Measurements from ENCODE around the gene CST7.

CST7 gene

DNA sequence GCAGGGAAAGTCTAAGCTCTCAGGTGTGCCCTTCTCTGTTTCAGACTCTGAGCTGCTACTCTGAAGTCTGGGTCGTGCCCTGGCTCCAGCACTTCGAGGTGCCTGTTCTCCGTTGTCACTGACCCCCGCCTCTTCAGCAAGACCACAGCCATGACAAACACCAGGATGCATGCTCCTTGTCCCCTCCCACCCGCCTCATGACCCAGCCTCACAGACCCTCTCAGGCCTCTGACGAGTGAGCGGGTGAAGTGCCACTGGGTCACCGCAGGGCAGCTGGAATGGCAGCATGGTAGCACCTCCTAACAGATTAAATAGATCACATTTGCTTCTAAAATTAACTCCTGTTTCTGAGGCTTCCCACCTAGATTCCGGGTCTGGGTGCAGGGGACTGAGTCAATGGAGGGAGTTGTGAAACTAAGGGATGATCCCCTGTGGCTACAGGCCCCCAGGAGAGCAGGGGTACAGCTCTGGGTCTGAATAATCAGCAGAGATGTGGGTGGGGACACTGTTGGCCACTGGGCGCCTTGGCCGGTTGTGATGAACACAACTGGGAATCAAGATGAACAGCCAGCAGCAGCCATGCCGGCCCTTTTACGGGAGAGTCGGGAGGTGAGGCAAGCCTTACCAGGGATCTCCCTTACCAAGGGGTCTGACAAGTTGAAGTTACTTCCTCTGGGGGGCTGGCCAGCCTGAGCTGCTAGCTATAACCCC is 10.7 kb downstream of the CST7 start:
- H3K79me2 ChIP-seq (ENCODE audit: insufficient read depth, low read length) = no peaks in the 10 kb centered on the region
- H3K4me2 ChIP-seq (ENCODE audit: low read depth, low read length, poor library complexity, severe bottlenecking) = no peak overlapping the region

DNA sequence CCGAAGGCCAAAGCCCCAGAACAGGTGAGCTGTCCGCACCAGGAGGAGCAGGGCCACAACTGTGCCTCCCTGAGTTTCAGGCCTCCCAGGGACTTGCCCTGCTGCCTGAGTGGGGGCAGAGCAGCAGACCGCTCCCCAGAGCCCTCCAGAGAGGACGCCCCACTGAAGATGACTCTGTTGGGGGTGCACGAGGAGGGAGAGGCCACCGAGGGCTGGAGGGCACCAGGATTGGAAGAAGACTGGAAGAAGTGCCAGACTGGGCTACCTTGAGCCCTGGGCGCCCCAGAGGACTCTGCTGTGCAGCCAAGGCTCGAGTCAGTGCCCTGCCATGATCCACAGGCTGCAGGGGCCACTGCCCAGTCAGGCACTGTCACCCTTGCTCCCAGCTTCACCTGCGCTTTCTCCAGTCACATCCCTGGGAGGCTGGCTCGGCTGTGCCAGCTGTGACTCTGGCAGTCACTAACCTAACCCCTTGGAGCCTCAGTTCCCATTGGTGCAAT is 11.3 kb downstream of the CST7 start:
- Histone ChIP-seq H3K9me3 (ENCODE audit: insufficient read depth, low read length) (no peaks in the 10 kb centered on the region), H3K79me2 (ENCODE audit: insufficient read depth, low read length) (no peaks in the 10 kb centered on the region), H3K4me3 (ENCODE audit: insufficient read depth, low read length, poor library complexity, severe bottlenecking) (no peak overlapping the region), H3K36me3 (ENCODE audit: low read length) (no peaks in the 10 kb centered on the region), H3K27me3 (ENCODE audit: low read length) (no peaks in the 10 kb centered on the region), H2AFZ (ENCODE audit: low read depth, low read length, severe bottlenecking) (no peak overlapping the region), H3K4me2 (ENCODE audit: low read depth, low read length, poor library complexity, severe bottlenecking) (no peak overlapping the region), H3F3A (ENCODE audit: insufficient read depth) (no peaks in the 10 kb centered on the region), H3K9ac (ENCODE audit: low read length) (no peak overlapping the region), H3K9me2 (replicated peaks; ENCODE audit: insufficient read depth, low read length) (no peaks in the 10 kb centered on the region), H3K27ac (ENCODE audit: low read depth, low read length) (no peak overlapping the region), H4K20me1 (ENCODE audit: low read depth, low read length) (no peaks in the 10 kb centered on the region)
- no peak for TF ChIP-seq EZH2phosphoT487 (conservative IDR thresholded peaks at IDR 0.05; ENCODE audit: low read length)
- TF ChIP-seq, protein P1, sequence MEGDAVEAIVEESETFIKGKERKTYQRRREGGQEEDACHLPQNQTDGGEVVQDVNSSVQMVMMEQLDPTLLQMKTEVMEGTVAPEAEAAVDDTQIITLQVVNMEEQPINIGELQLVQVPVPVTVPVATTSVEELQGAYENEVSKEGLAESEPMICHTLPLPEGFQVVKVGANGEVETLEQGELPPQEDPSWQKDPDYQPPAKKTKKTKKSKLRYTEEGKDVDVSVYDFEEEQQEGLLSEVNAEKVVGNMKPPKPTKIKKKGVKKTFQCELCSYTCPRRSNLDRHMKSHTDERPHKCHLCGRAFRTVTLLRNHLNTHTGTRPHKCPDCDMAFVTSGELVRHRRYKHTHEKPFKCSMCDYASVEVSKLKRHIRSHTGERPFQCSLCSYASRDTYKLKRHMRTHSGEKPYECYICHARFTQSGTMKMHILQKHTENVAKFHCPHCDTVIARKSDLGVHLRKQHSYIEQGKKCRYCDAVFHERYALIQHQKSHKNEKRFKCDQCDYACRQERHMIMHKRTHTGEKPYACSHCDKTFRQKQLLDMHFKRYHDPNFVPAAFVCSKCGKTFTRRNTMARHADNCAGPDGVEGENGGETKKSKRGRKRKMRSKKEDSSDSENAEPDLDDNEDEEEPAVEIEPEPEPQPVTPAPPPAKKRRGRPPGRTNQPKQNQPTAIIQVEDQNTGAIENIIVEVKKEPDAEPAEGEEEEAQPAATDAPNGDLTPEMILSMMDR (IDR thresholded peaks at IDR 0.05; ENCODE audit: insufficient read depth, low read length, poor library complexity, severe bottlenecking) = no peak

More for the DNA sequence above, 10.7 kb downstream of the CST7 start:
- Histone ChIP-seq H3K9me2 (replicated peaks; ENCODE audit: insufficient read depth, low read length) (no peaks in the 10 kb centered on the region), H3F3A (ENCODE audit: insufficient read depth) (no peaks in the 10 kb centered on the region), H4K20me1 (ENCODE audit: low read depth, low read length) (no peaks in the 10 kb centered on the region), H3K9me3 (ENCODE audit: insufficient read depth, low read length) (no peaks in the 10 kb centered on the region), H3K4me3 (ENCODE audit: insufficient read depth, low read length, poor library complexity, severe bottlenecking) (no peak overlapping the region), H3K27ac (ENCODE audit: low read depth, low read length) (no peak overlapping the region), H3K36me3 (ENCODE audit: low read length) (no peaks in the 10 kb centered on the region), H2AFZ (ENCODE audit: low read depth, low read length, severe bottlenecking) (no peak overlapping the region), H3K27me3 (ENCODE audit: low read length) (no peaks in the 10 kb centered on the region), H3K9ac (ENCODE audit: low read length) (no peak overlapping the region)
- TF ChIP-seq EZH2phosphoT487 (conservative IDR thresholded peaks at IDR 0.05; ENCODE audit: low read length) = no peak
- TF ChIP-seq, protein P1 (IDR thresholded peaks at IDR 0.05; ENCODE audit: insufficient read depth, low read length, poor library complexity, severe bottlenecking) = no peak

DNA sequence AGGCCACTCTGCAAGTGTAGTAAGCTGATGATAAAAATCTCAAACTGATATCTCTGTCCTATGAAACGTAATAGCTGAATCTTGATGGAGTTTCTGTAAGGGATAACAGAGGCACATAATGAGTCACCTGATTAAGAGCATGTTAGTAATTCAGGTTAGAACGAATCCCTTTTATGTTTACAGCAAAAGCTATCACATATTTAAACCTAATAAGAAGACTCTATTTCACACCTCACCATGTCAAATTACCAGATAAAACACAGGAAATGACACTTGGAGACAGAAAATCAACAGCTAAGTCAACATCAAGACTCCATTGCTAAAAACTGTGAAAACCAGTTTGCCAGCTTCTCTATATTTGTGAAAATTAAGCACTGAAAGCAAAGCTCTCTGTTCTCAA is 11.8 kb downstream of the CST7 start:
- H3K27ac ChIP-seq (ENCODE audit: low read depth, low read length) = no peak overlapping the region
- H3K4me3 ChIP-seq (ENCODE audit: insufficient read depth, low read length, poor library complexity, severe bottlenecking) = no peak overlapping the region
- no peaks in the 10 kb centered on the region for H3K79me2 ChIP-seq (ENCODE audit: insufficient read depth, low read length)
- H3K27me3 ChIP-seq (ENCODE audit: low read length) = no peaks in the 10 kb centered on the region
- no peaks in the 10 kb centered on the region for H3K9me3 ChIP-seq (ENCODE audit: insufficient read depth, low read length)
- no peak overlapping the region for H3K9ac ChIP-seq (ENCODE audit: low read length)
- TF ChIP-seq EZH2phosphoT487 (conservative IDR thresholded peaks at IDR 0.05; ENCODE audit: low read length) = no peak
- TF ChIP-seq, protein P1 (IDR thresholded peaks at IDR 0.05; ENCODE audit: insufficient read depth, low read length, poor library complexity, severe bottlenecking) = no peak
- no peaks in the 10 kb centered on the region for H3K36me3 ChIP-seq (ENCODE audit: low read length)
- H3K4me2 ChIP-seq (ENCODE audit: low read depth, low read length, poor library complexity, severe bottlenecking) = no peak overlapping the region
- H3F3A ChIP-seq (ENCODE audit: insufficient read depth) = no peaks in the 10 kb centered on the region
- H3K9me2 ChIP-seq (replicated peaks; ENCODE audit: insufficient read depth, low read length) = no peaks in the 10 kb centered on the region
- H2AFZ ChIP-seq (ENCODE audit: low read depth, low read length, severe bottlenecking) = no peak overlapping the region
- H4K20me1 ChIP-seq (ENCODE audit: low read depth, low read length) = no peaks in the 10 kb centered on the region
